ENCODE results near the gene BCKDK.
A peak's percentile ranks its signal among the peaks of the same experiment; 100 is the strongest.
"Not testable (repeated sequence)": the region's sequence is repeated elsewhere in the genome, so short reads cannot be mapped to it uniquely, and the experiment has no call there.

Gene BCKDK

DNA sequence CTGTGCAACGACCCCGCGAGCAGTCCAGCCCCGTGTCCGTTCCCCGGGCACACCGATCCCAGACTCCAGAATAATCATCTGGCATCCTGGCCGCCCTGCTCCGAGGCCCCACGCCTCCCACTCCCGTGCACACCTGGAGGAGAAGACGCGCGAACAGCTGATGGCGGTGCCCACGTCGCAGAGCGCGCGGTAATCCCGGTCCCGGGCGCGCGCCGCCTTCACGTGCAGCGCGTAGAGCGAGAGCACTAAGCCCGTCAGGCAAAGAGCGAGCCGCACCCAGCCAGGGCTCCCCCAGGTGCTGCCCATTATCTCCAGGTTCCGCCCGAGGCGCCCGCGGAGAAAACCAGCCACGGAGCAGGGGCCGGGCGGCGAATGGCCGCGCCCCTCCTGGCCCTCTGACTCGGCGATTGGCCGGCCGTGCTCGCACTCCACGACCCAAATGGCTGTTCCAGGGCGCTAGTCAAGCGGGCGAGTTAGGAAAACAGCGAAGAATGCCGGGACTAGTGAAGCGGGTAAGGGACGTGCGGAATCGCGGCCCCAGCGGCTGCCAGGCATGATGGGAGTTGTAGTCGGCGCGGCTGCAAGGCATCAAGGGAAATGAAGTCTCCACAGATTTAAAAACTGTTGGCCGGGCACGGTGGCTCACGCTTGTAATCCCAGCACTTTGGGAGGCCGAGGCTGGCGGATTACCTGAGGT, 13.6 kb upstream of the BCKDK start, which contains the start of gene VKORC1:
VKORC1 (minus strand) TSS at position 374 of the 697 bp plus-strand sequence; CDS start at position 306, 68 bp downstream.
- peak; percentile 95 for DNase-seq (ENCODE audit: extremely low read depth, low read depth)
- H3K4me3 ChIP-seq (replicated peaks; ENCODE audit: low read depth, low read length) = peak within 1 kb of the TSS; percentile 95
- TF ChIP-seq, protein P1, sequence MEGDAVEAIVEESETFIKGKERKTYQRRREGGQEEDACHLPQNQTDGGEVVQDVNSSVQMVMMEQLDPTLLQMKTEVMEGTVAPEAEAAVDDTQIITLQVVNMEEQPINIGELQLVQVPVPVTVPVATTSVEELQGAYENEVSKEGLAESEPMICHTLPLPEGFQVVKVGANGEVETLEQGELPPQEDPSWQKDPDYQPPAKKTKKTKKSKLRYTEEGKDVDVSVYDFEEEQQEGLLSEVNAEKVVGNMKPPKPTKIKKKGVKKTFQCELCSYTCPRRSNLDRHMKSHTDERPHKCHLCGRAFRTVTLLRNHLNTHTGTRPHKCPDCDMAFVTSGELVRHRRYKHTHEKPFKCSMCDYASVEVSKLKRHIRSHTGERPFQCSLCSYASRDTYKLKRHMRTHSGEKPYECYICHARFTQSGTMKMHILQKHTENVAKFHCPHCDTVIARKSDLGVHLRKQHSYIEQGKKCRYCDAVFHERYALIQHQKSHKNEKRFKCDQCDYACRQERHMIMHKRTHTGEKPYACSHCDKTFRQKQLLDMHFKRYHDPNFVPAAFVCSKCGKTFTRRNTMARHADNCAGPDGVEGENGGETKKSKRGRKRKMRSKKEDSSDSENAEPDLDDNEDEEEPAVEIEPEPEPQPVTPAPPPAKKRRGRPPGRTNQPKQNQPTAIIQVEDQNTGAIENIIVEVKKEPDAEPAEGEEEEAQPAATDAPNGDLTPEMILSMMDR (IDR thresholded peaks at IDR 0.05; ENCODE audit: low read depth, low read length, missing control alignments) = no peak

DNA sequence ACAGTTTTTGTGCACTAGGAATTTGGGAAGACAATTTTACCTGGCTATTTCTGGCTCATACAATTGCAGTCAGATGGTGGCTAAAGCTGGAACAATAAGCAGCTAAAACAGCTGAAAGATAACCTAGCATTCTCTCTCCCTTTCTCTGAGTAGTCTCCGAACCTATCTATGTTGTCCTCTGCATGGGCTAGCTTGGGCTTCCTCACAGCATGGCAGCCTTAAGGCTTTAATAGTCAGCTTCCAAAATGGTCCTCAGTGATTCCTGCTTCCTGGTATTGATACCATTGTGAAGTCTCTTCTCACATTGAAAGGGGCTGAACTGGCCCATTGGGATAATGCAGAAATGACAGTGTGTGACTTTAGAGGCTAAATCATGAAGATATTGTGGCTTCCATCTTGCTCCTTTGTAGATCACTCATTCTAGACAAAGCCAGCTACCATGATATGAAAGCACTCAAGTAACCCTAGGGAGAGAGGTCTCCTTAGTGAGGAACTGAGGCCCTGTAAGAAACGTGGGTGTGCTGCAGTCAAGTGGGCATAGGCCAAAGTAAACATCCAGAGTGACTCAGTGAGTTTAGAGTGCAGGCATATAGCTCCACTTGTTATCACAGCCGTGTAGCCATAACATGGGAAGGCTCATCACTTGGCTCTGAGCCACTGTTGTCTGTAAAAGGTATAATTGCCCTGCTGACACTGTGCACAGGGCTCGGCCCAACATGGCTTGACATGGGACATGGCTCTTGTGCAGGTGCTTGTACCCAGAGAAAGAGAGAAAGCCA, 8.1 kb upstream of the BCKDK start:
- no peak for DNase-seq (ENCODE audit: extremely low read depth, low read depth)

DNA sequence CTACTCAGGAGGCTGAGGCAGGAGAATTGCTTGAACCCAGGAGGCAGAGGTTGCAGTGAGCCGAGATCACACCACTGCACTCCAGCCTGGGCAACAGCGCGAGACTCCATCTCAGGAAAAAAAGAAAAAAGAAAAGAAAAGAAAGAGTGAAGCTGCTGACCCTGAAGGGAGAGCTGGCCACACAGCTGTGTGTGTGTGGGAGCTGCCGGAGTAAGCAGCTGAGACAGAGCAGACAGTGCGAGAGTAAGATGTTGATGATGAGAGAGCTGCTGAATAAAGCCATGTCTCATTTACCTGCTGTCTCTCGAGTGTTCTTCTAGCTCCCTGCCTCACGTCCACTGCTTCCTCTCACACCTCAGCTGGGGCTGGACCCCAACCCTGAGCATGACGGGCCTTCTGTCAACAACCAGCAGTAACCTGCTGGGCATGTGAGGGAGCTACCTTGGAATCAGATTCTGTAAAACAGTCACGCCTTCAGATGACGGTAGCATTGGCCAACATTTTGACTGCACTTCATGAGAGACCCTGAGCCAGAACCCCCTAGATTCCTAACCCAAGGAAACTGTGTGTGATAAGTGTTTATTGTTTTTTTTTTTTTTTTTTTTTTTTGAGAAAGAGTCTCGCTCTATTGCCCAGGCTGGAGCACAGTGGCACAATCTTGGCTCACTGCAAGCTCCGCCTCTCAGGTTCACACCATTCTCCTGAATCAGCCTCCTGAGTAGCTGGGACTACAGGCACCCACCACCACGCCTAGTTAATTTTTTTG, 7.1 kb upstream of the BCKDK start:
- H3K4me3 ChIP-seq (replicated peaks; ENCODE audit: low read depth, low read length); DNase-seq (ENCODE audit: extremely low read depth, low read depth): not testable (repeated sequence)

More for the DNA sequence above, 8.1 kb upstream of the BCKDK start:
- no peak overlapping the region for H3K4me3 ChIP-seq (replicated peaks; ENCODE audit: low read depth, low read length)
- TF ChIP-seq, protein P1 (IDR thresholded peaks at IDR 0.05; ENCODE audit: low read depth, low read length, missing control alignments) = no peak

DNA sequence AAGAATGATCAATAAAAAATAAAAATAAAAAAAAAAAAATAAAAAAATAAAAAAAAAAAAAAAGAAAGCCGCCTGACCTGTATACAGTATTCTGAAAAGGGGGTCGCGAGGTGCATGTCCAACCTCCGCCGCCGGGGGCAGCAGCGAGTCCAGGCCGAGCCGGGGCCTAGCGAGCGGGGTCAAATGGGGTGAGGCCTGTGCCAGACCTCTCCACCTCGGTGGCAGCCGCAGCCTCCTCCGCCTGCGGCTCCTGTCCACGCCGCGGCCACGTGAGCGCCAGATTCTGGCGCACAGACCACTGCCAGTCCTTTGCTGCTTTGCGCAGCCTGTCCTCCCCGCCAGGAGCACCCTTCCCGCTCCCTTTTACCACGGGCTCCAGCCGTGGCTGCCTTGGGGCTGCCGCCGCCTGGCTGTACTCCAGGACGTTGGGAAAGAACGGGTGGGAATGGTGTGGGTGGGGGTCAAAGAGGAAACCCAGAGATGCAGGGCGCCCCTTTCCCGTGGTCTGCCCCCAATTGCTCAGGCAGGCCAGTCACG, 2.4 kb upstream of the BCKDK start:
- TF ChIP-seq, protein P1 (IDR thresholded peaks at IDR 0.05; ENCODE audit: low read depth, low read length, missing control alignments) = peak; percentile 77
- no peak overlapping the region for H3K4me3 ChIP-seq (replicated peaks; ENCODE audit: low read depth, low read length)
- peak; percentile 32 for DNase-seq (ENCODE audit: extremely low read depth, low read depth)

DNA sequence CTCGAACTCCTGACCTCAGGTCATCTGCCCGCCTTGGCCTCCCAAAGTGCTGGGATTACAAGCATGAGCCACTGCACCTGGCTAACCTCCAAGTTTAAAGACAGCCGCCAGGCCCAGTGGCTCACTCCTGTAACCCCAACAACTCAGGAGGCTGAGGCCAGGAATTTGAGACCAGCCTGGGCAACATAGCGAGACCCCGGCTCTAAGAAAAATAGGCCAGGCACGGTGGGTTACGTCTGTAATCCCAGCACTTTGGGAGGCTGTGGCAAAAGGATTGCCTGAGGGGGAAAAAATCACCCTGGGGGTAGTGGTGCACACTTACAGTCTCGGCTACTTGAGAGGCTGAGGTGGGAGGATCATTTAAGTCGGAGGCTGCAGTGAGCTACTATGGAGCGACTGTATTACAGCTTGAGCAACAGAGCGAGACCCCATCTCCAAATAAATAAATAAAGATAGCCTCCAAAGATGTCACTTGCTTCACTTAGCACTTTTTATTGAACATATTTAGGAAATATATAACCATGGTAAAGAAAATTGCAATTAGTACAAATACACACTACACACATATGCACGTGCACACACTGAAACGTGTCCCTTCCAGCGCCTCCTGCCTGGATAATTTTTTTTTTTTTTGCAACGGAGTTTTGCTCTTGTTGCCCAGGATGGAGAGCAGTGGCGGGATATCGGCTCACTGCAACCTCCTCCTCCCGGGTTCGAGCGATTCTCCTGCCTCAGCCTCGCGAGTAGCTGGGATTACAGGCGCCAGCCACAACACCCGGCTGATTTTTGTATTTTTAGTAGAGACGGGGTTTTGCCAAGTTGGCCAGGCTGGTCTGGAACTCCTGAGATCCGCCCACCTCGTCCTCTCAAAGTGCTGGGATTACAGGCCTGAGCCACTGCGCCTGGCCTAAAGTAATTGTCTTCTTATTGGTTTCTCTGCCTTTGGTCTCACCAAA, 1.4 kb upstream of the BCKDK start:
- TF ChIP-seq, protein P1 (IDR thresholded peaks at IDR 0.05; ENCODE audit: low read depth, low read length, missing control alignments) = no peak
- no peak overlapping the region for H3K4me3 ChIP-seq (replicated peaks; ENCODE audit: low read depth, low read length)
- DNase-seq (ENCODE audit: extremely low read depth, low read depth) = no peak

DNA sequence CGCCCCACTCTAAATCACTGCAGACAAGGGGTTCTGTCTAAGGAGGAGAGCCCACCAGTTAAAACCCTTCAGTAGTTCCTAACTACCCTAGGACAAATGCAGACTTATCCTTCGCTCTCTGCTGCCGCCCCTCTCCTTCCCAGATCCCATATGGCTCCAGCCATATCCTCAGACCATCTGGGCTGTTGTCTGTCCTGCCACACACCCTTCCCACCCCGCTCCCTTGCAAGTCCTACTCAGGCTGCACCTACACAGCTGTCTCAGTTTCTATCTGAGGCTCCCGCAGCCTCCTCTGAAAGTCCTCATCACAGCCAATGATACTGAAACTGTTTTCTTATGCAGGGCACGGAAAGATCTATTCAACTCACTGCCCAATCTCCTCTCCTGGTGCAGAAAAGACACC, 720 bp upstream of the BCKDK start:
- TF ChIP-seq, protein P1 (IDR thresholded peaks at IDR 0.05; ENCODE audit: low read depth, low read length, missing control alignments) = no peak
- H3K4me3 ChIP-seq (replicated peaks; ENCODE audit: low read depth, low read length) = no peak overlapping the region; the same call in 1 of the 2 replicates
- no peak for DNase-seq (ENCODE audit: extremely low read depth, low read depth)

All from HFF-Myc (cell line).